ENCODE results near the gene CAPG. TPM values are rescaled to one million over a fixed set of nuclear protein-coding genes. Genes with fewer than 3 reads are reported as not detected.

CAPG gene
- total RNA-seq, 1 donor from 2014 or later: 76.4 TPM

DNA sequence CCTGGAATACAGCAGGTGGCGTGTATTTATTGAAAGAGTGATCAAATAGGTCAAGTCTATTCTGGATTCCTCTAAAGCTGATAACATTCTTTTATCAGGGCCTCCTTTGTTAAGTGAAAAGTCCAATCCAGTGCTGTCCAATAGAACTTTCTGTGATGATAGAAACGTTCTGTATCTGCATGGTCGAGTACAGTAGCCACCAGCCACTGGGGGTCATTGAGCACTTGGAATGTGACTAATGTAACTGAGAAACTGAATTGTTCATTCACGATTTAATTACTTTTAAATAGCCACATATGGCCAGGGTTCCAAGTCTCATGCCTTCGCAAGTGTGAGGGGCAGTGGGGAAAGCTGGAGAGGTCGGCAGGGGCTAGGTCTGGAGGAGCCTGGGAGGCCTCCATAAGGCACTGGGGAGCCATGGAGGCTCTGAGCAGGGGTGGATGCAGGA is 28.9 kb upstream of the CAPG start:
- DNase-seq (ENCODE audit: low spot score): no peak
- Mint-ChIP-seq H3K36me3 (ENCODE audit: low read depth, unreplicated experiment) (no peaks in the 10 kb centered on the region), H3K9me3 (ENCODE audit: unreplicated experiment) (no peaks in the 10 kb centered on the region), H3K27ac (ENCODE audit: unreplicated experiment) (no peak overlapping the region), H3K4me3 (ENCODE audit: unreplicated experiment) (no peak overlapping the region), H3K27me3 (ENCODE audit: unreplicated experiment) (peaks cover 8% of the 10 kb centered on the region), H3K4me1 (ENCODE audit: unreplicated experiment) (peaks cover 8% of the 10 kb centered on the region)
- TF ChIP-seq, protein P1, sequence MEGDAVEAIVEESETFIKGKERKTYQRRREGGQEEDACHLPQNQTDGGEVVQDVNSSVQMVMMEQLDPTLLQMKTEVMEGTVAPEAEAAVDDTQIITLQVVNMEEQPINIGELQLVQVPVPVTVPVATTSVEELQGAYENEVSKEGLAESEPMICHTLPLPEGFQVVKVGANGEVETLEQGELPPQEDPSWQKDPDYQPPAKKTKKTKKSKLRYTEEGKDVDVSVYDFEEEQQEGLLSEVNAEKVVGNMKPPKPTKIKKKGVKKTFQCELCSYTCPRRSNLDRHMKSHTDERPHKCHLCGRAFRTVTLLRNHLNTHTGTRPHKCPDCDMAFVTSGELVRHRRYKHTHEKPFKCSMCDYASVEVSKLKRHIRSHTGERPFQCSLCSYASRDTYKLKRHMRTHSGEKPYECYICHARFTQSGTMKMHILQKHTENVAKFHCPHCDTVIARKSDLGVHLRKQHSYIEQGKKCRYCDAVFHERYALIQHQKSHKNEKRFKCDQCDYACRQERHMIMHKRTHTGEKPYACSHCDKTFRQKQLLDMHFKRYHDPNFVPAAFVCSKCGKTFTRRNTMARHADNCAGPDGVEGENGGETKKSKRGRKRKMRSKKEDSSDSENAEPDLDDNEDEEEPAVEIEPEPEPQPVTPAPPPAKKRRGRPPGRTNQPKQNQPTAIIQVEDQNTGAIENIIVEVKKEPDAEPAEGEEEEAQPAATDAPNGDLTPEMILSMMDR (IDR thresholded peaks at IDR 0.05; ENCODE audit: unreplicated experiment): no peak

DNA sequence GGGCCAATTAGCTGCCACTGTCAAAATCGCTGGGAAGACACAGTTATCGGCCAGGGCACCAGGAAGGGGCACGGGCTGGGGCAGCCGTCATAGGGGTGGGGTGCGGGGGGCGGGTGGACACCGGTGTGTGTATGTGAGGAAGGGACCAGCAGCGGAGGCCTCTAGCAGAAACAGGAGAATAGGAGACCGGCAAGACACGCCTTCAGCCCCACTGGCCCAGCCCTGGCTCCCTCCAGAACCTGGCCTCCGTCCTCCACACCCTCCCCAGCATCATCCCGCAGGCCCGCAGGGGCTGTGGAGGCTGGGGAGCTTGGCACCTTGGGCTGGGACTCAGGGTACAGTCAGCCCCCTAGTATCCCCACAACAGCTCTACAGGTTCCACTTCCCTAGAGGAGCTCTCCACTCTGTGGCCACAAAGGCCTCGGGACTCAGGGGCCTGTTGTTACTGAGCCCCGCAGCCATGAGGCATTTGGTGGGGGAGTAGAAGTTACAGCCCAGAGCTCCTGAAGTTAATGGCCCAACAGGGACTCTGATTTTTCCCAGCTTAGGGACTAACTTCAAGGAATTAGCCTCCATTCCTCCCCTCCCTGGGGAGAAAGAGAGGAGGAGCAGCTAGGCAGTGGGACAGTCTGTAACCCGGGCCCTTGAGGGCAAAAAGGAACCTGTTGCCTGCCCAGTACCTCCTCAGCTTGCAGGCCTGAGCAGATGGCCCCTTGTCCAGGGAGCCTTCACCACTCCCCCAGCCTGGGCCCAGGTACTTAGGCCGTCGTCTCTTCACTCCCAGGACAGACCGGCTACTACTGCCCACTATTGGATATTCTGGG is 28.2 kb upstream of the CAPG start:
- peaks cover 8% of the 10 kb centered on the region for H3K4me1 Mint-ChIP-seq (ENCODE audit: unreplicated experiment)
- TF ChIP-seq, protein P1 (IDR thresholded peaks at IDR 0.05; ENCODE audit: unreplicated experiment): no peak
- H3K27me3 Mint-ChIP-seq (ENCODE audit: unreplicated experiment): peaks cover 8% of the 10 kb centered on the region
- no peak for DNase-seq (ENCODE audit: low spot score)
- H3K4me3 Mint-ChIP-seq (ENCODE audit: unreplicated experiment): peak overlapping the region; percentile 79
- no peaks in the 10 kb centered on the region for H3K36me3 Mint-ChIP-seq (ENCODE audit: low read depth, unreplicated experiment)
- no peaks in the 10 kb centered on the region for H3K9me3 Mint-ChIP-seq (ENCODE audit: unreplicated experiment)
- peak overlapping the region; percentile 64 for H3K27ac Mint-ChIP-seq (ENCODE audit: unreplicated experiment)

DNA sequence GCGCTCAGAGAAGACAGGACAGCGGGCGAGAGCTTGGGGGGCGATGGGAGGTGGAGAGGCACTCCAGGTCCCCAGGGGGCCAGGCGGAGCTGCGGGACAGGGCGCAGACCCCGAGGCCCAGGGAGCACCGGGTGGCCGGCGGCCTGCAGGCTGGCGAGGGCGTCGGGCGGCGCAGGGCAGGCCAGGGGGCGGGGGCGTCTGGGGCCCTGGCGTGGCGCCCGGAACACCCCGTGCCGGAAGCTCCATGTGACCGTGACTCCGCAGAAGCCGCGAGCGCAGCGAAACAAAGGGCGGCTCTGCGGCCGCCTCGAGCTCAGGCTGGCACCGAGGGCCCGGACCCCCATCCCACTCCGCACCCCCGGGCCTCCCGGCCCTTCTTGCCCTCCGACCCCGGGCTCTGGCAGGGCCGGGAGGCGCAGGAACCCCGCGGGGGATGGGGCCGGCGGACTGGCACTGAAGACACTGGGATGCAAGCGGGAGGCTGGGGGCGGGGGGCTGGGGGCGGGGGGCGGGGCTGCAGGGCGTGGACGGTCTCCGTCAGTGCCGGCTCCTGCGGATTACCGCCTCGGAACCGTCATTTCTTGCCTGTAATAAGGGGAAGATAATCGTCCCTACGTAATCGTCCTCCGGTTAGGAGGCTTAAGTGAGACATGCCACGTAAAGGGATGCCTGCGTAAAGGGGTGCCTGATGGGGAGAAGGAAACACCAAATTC is 27.5 kb upstream of the CAPG start:
- Mint-ChIP-seq H3K36me3 (ENCODE audit: low read depth, unreplicated experiment) (no peaks in the 10 kb centered on the region), H3K4me1 (ENCODE audit: unreplicated experiment) (peaks cover 8% of the 10 kb centered on the region), H3K27ac (ENCODE audit: unreplicated experiment) (peak overlapping the region; percentile 64), H3K9me3 (ENCODE audit: unreplicated experiment) (no peaks in the 10 kb centered on the region), H3K4me3 (ENCODE audit: unreplicated experiment) (peak overlapping the region; percentile 79), H3K27me3 (ENCODE audit: unreplicated experiment) (peaks cover 5% of the 10 kb centered on the region)
- TF ChIP-seq, protein P1 (IDR thresholded peaks at IDR 0.05; ENCODE audit: unreplicated experiment): no peak
- DNase-seq (ENCODE audit: low spot score): peak; percentile 57

DNA sequence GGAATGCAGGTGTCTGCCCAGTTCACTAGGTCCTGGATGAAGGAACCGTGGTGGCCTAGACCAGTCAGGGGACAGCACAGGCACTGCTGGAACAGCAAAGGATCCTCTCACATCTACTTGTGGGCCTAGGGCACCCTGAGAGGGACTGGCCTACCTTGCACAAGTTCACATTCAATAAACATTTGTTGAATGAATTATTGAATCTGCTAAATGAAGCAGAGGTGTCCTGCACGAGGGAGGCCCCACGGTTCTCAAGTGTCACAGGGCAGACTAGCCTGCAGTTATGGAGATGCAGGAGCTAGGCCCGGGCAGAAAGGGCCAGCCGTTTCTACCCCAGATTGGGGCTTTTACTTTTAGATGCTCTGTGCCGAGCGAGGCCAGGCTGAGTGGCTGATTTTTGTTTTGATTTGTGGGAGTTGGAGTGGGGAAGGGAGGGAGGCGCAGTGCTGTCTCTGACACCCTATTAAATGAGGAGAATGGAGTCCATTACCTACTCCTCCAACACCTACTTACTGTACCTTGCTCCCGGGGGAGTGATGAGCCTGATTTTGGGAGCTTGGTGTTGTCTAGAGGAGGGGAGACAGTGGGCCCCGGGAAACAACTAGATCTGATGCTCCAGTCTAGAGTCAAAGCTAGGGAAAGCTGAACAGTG is 26.8 kb upstream of the CAPG start:
- DNase-seq (ENCODE audit: low spot score): no peak
- Mint-ChIP-seq H3K9me3 (ENCODE audit: unreplicated experiment) (no peaks in the 10 kb centered on the region), H3K4me3 (ENCODE audit: unreplicated experiment) (peak overlapping the region; percentile 78), H3K27me3 (ENCODE audit: unreplicated experiment) (peaks cover 5% of the 10 kb centered on the region), H3K4me1 (ENCODE audit: unreplicated experiment) (peaks cover 8% of the 10 kb centered on the region), H3K36me3 (ENCODE audit: low read depth, unreplicated experiment) (no peaks in the 10 kb centered on the region), H3K27ac (ENCODE audit: unreplicated experiment) (no peak overlapping the region)
- TF ChIP-seq, protein P1 (IDR thresholded peaks at IDR 0.05; ENCODE audit: unreplicated experiment): no peak
